GM12864 (cell line): ENCODE measurements around the gene KIF22.
A peak's percentile ranks its signal among the peaks of the same experiment; 100 is the strongest.

Experiments
- DNase-seq: peaks from one replicate; pipeline ENCODE4 v3.0.0-alpha.2; 2011; ENCODE audit warnings: low read depth
- H3K4me3 ChIP-seq: 2 replicates; pipeline ENCODE4 v1.5.1; 2011; ENCODE audit warnings: mild to moderate bottlenecking, low read depth, low read length, control low read depth
- TF ChIP-seq, protein P1 (sequence below): IDR thresholded peaks from 2 replicates; pipeline ENCODE4 v1.5.1; 2011; ENCODE audit warnings: low read depth, mild to moderate bottlenecking, moderate library complexity, low read length, control low read depth, inconsistent platforms; ENCODE audit errors: missing control alignments

KIF22 gene

DNA sequence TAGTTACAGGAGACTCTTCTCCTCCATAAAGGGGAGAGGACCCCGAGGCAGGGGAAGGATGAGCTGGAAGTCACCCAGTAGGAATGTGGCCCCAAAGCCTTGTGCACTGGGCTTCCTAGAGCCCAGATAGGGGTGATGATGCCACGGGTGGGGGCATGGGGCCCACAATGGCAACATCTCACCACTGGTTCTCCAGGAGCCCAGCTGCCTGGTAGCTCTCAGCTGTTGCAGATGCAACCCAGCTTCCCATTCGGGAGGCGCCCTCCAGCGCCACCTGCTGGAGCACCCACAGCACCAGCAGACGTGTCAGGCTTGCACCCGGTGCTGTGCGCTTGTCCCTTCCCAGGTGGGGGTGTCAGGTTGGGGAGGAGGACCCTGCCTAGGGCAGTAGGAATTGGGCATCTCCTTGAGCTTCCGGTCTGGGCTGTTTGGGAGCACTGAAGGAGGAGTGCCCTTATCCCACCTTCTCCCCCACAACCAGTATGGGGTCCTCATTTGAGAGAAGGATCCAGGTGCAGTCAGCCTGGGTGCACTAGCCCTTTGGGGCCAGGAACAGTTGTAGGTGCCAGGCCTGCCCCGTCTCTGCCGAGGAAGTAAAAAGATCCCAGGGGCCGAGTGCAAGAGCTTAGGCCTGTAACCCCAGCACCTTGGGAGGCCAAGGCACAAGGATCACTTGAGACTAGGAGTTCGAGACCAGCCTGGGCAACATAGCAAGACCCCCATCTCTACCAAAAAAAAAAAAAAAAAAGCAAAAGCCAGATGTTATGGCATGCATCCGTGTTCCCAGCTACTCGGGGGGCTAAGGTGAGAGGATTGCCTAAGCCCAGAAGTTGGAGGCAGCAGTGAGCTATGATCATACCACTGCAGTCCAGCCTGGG, 58.1 kb downstream of the KIF22 start:
- TF ChIP-seq, protein P1, sequence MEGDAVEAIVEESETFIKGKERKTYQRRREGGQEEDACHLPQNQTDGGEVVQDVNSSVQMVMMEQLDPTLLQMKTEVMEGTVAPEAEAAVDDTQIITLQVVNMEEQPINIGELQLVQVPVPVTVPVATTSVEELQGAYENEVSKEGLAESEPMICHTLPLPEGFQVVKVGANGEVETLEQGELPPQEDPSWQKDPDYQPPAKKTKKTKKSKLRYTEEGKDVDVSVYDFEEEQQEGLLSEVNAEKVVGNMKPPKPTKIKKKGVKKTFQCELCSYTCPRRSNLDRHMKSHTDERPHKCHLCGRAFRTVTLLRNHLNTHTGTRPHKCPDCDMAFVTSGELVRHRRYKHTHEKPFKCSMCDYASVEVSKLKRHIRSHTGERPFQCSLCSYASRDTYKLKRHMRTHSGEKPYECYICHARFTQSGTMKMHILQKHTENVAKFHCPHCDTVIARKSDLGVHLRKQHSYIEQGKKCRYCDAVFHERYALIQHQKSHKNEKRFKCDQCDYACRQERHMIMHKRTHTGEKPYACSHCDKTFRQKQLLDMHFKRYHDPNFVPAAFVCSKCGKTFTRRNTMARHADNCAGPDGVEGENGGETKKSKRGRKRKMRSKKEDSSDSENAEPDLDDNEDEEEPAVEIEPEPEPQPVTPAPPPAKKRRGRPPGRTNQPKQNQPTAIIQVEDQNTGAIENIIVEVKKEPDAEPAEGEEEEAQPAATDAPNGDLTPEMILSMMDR: peak; percentile 98
- H3K4me3 ChIP-seq: no peak overlapping the region
- peak; percentile 22 for DNase-seq

DNA sequence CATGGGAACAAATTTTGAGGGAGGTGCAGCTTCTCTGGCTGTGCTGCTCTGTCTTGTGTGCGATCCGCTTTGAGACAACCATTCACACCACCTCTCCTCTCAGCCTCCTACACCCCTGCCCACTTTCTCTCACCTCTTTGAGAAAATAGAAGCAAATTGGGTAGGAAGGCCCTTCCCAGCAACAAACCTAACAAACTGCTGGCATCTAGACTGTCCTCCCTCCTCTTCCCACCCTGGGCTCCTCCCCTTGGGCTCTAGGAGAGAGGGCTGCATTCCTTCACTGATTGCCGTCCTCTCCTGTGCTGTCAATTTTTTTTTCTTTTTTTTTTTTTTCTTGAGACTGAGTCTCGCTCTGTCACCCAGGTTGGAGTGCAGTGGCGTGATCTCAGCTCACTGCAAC, 59.0 kb downstream of the KIF22 start:
- TF ChIP-seq, protein P1: no peak
- no peak overlapping the region for H3K4me3 ChIP-seq
- DNase-seq: no peak

DNA sequence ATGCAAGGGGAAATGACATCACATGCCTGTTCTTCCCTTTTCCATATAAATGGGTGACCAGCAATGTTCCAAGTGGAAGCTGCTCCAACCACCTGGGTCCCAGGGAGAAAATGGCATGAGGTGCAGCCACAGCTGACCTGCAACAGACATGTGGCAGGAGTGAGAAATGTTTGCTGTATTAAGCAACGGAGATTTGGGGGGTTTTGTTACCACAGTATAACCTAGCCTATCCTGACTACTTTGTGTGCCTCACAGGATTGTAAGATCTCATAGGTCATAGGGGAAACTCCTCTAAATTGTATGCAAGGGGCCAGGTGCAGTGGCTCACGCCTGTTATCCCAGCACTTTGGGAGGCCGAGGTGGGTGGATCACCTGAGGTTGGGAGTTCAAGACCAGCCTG, 60.4 kb downstream of the KIF22 start:
- TF ChIP-seq, protein P1: no peak
- no peak overlapping the region for H3K4me3 ChIP-seq
- DNase-seq: no peak

DNA sequence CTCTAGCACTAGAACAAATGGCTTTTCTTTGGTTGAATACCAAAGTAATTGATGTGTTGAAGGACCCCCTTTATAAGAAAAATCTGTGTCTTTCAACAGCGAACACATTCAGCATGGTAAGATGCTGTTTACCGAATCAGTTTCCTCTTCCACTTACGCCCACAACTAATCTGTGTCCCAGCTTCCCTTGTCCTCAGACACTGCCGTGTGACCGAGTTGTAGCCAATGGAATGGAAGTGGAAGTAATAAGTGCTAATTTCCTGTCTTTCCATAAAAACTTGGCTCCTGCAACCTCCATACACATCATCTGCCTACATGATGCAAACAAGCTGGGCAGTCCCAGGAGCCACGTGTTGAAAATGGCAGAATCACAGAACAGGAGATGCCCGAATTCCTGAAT, 62.1 kb downstream of the KIF22 start:
- TF ChIP-seq, protein P1: no peak
- no peak overlapping the region for H3K4me3 ChIP-seq
- DNase-seq: no peak

DNA sequence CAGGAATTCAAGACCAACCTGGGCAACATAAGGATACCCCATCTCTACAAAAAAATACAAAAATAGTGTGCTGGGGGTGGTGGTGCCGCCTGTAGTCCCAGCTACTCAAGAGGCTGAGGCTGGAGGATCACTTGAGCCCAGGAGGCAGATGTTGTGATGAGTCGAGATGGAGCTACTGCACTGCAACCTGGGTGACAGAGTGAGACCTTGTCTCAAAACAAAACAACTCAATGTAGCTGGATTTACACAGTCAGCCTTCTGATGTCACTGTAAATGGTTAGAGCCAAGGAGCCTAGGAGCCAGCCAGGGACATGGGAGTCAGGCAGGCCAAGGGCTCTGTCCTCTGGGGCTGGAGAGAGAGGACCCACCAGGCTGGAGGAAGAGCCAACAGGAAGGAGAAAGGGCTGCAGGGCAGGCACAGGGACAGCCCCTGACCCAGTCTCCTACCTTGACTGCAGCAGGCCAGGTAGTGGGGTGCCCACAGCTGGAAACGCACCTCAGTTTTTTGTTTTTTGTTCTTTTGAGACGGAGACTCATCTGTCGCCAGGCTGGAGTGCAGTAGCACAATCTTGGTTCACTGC, 64.1 kb downstream of the KIF22 start:
- TF ChIP-seq, protein P1: no peak
- H3K4me3 ChIP-seq: no peak overlapping the region
- no peak for DNase-seq
